DND-41 (cell line): ENCODE results near the gene IFI27L2.

Experiments used
- ATAC-seq: fragments of 200-7000 bp; cut with Tn5 transposase; 3 replicates; pipeline ENCODE4 v1.9.1; 2021; ENCODE audit warnings: low read depth; ENCODE audit not compliant: insufficient read depth
- DNase-seq: peaks from one replicate; pipeline ENCODE4 v3.0.0-alpha.2; 2020
- H2AFZ ChIP-seq: 2 replicates; pipeline ENCODE4 v1.6.0; 2012; ENCODE audit warnings: low read depth, low read length
- H3K27ac ChIP-seq: 2 replicates; pipeline ENCODE4 v1.5.1; 2012; ENCODE audit warnings: low read length, inconsistent platforms
- H3K27me3 ChIP-seq: fragments of 200-600 bp; sonication (generic); 2 replicates; pipeline ENCODE4 v1.6.0; 2012; ENCODE audit warnings: low read length, mild to moderate bottlenecking, inconsistent platforms; ENCODE audit not compliant: insufficient read depth, poor library complexity
- H3K36me3 ChIP-seq: 2 replicates; pipeline ENCODE4 v1.5.1; 2012; ENCODE audit warnings: low read length, inconsistent platforms; ENCODE audit not compliant: insufficient read depth
- H3K4me1 ChIP-seq: 2 replicates; pipeline ENCODE4 v1.5.1; 2012; ENCODE audit warnings: mild to moderate bottlenecking, low read length; ENCODE audit not compliant: insufficient read depth
- H3K4me2 ChIP-seq: 2 replicates; pipeline ENCODE4 v1.6.0; 2012; ENCODE audit warnings: mild to moderate bottlenecking, moderate library complexity, low read length, inconsistent platforms; ENCODE audit not compliant: insufficient read depth
- H3K4me3 ChIP-seq, 2 experiments: fragments of 200-600 bp in 1 of 2; shearing (Covaris generic) in 1 of 2; 2 replicates each; pipeline ENCODE4 v1.5.1; 2012 to 2016; ENCODE audit warnings: inconsistent platforms in 2 of 2, low read length in 2 of 2, mild to moderate bottlenecking in 2 of 2, low read depth in 1 of 2, moderate library complexity in 1 of 2
- H3K79me2 ChIP-seq: 2 replicates; pipeline ENCODE4 v1.6.0; 2012; ENCODE audit warnings: low read length, inconsistent platforms; ENCODE audit not compliant: insufficient read depth
- H3K9ac ChIP-seq: 2 replicates; pipeline ENCODE4 v1.6.0; 2012; ENCODE audit warnings: low read depth, mild to moderate bottlenecking, inconsistent platforms, low read length, moderate library complexity
- H3K9me3 ChIP-seq: 2 replicates; pipeline ENCODE4 v1.5.1; 2012; ENCODE audit warnings: low read length, moderate library complexity, mild to moderate bottlenecking, inconsistent platforms; ENCODE audit not compliant: insufficient read depth, severe bottlenecking
- H4K20me1 ChIP-seq: 2 replicates; pipeline ENCODE4 v1.6.0; 2012; ENCODE audit warnings: low read length; ENCODE audit not compliant: insufficient read depth
- CTCF ChIP-seq: IDR thresholded peaks from 2 replicates; pipeline ENCODE4 v1.5.1; 2012; ENCODE audit warnings: borderline replicate concordance, low read length, moderate library complexity, mild to moderate bottlenecking; ENCODE audit not compliant: poor library complexity, severe bottlenecking; ENCODE audit errors: extremely low read depth
- EZH2 ChIP-seq: IDR thresholded peaks from 3 replicates; pipeline ENCODE4 v1.6.1; 2012; ENCODE audit warnings: borderline replicate concordance, low read depth, mild to moderate bottlenecking, moderate library complexity, low read length, inconsistent platforms; ENCODE audit not compliant: severe bottlenecking

Gene IFI27L2

GRCh38 chr14:94123868-94124267 is 5.5 kb downstream of the IFI27L2 start:
- no peaks in the 10 kb centered on the region for H3K79me2 ChIP-seq
- TF ChIP-seq CTCF, result no peak
- TF ChIP-seq EZH2, result no peak
- H3K4me1 ChIP-seq, result peaks cover 8% of the 10 kb centered on the region
- no peak overlapping the region for H3K27ac ChIP-seq
- no peaks in the 10 kb centered on the region; the same call in 1 of the 2 replicates for H4K20me1 ChIP-seq
- ATAC-seq, result no peak; the same call in 2 of the 3 replicates
- H3K36me3 ChIP-seq, result no peaks in the 10 kb centered on the region
- peaks cover 7% of the 10 kb centered on the region for H3K9me3 ChIP-seq
- H3K4me2 ChIP-seq, result no peak overlapping the region
- no peaks in the 10 kb centered on the region for H3K27me3 ChIP-seq
- H3K4me3 ChIP-seq, result no peak overlapping the region
- DNase-seq, result no peak
- H3K9ac ChIP-seq, result no peak overlapping the region
- no peak overlapping the region for H2AFZ ChIP-seq

GRCh38 chr14:94123296-94123695 is 6.1 kb downstream of the IFI27L2 start:
- Histone ChIP-seq H3K9me3 (peaks cover 7% of the 10 kb centered on the region), H3K4me1 (peaks cover 2% of the 10 kb centered on the region), H3K4me2 (no peak overlapping the region), H2AFZ (no peak overlapping the region), H3K36me3 (no peaks in the 10 kb centered on the region), H3K79me2 (no peaks in the 10 kb centered on the region), H3K4me3 (no peak overlapping the region), H4K20me1 (no peaks in the 10 kb centered on the region; the same call in 1 of the 2 replicates), H3K27me3 (no peaks in the 10 kb centered on the region), H3K9ac (no peak overlapping the region), H3K27ac (no peak overlapping the region)
- TF ChIP-seq CTCF (no peak), EZH2 (no peak)
- ATAC-seq (no peak), DNase-seq (no peak)

GRCh38 chr14:94122438-94122837 is 7.0 kb downstream of the IFI27L2 start:
- Histone ChIP-seq H3K4me1 (no peaks in the 10 kb centered on the region), H3K9ac (no peak overlapping the region), H4K20me1 (no peaks in the 10 kb centered on the region; the same call in 1 of the 2 replicates), H2AFZ (no peak overlapping the region), H3K4me2 (no peak overlapping the region), H3K27me3 (no peaks in the 10 kb centered on the region), H3K27ac (no peak overlapping the region), H3K4me3 (no peak overlapping the region), H3K9me3 (peaks cover 7% of the 10 kb centered on the region), H3K36me3 (no peaks in the 10 kb centered on the region), H3K79me2 (no peaks in the 10 kb centered on the region)
- no peak for TF ChIP-seq EZH2
- TF ChIP-seq CTCF, result no peak
- ATAC-seq, result no peak
- DNase-seq, result no peak

DNA sequence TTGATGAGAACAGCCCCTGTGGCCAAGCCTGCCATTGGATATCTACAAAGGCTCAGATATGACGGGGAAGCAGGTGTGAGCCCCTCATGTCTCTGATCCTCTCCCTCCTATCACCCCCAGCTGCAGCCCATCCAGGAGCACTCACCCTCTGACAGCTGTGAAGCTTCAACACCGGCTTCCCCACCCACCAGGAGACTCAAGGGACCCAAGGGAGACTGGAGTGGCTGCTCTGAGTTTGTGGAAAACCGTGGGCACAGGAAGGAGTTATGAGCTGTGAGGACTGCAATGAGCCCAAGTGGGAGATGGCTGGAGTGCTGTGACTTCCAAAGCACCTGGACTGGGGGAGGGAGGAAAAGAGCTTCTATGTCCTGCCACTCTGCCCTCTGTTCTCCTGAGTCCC is 7.9 kb downstream of the IFI27L2 start:
- TF ChIP-seq EZH2 (no peak), CTCF (no peak)
- H2AFZ ChIP-seq, result no peak overlapping the region
- H4K20me1 ChIP-seq, result no peaks in the 10 kb centered on the region; the same call in 1 of the 2 replicates
- H3K27me3 ChIP-seq, result no peaks in the 10 kb centered on the region
- H3K9me3 ChIP-seq, result peaks cover 7% of the 10 kb centered on the region
- no peaks in the 10 kb centered on the region for H3K4me1 ChIP-seq
- H3K27ac ChIP-seq, result no peak overlapping the region
- H3K9ac ChIP-seq, result no peak overlapping the region
- no peak overlapping the region for H3K4me3 ChIP-seq
- H3K4me2 ChIP-seq, result no peak overlapping the region
- H3K79me2 ChIP-seq, result no peaks in the 10 kb centered on the region
- DNase-seq (no peak), ATAC-seq (no peak)
- H3K36me3 ChIP-seq, result no peaks in the 10 kb centered on the region
